DND-41 (cell line): ENCODE results near the gene SV2B.

Experiments used
- CTCF ChIP-seq: IDR thresholded peaks from 2 replicates; pipeline ENCODE4 v1.5.1; 2012; ENCODE audit warnings: borderline replicate concordance, low read length, moderate library complexity, mild to moderate bottlenecking; ENCODE audit not compliant: poor library complexity, severe bottlenecking; ENCODE audit errors: extremely low read depth
- EZH2 ChIP-seq: IDR thresholded peaks from 3 replicates; pipeline ENCODE4 v1.6.1; 2012; ENCODE audit warnings: borderline replicate concordance, low read depth, mild to moderate bottlenecking, moderate library complexity, low read length, inconsistent platforms; ENCODE audit not compliant: severe bottlenecking

GRCh38 chr15:91070872-91071271 lies 29.2 kb upstream of the SV2B start:
- TF ChIP-seq CTCF = no peak
- TF ChIP-seq EZH2 = no peak
